DND-41 (cell line): ENCODE data around the gene TM4SF20.

Experiments
- CTCF ChIP-seq: IDR thresholded peaks from 2 replicates; pipeline ENCODE4 v1.5.1; 2012; ENCODE audit warnings: borderline replicate concordance, low read length, moderate library complexity, mild to moderate bottlenecking; ENCODE audit not compliant: poor library complexity, severe bottlenecking; ENCODE audit errors: extremely low read depth
- EZH2 ChIP-seq: IDR thresholded peaks from 3 replicates; pipeline ENCODE4 v1.6.1; 2012; ENCODE audit warnings: borderline replicate concordance, low read depth, mild to moderate bottlenecking, moderate library complexity, low read length, inconsistent platforms; ENCODE audit not compliant: severe bottlenecking

- TF ChIP-seq CTCF, result no peak
- no peak for TF ChIP-seq EZH2
These were observed 30.8 kb downstream of the TM4SF20 start for GRCh38 chr2:227348324-227348723.
